Measurements from ENCODE around the gene SH3RF1. TPM values are rescaled to one million over a fixed set of nuclear protein-coding genes. Genes with fewer than 3 reads are reported as not detected.

The SH3RF1 gene
- total RNA-seq, 1 donor from 2014 or later, result 19.6 TPM

- Mint-ChIP-seq H3K4me3 (no peak overlapping the region), H3K36me3 (peaks cover 17% of the 10 kb centered on the region), H3K9me3 (no peaks in the 10 kb centered on the region), H3K27ac (no peak overlapping the region), H3K4me1 (peaks cover 16% of the 10 kb centered on the region), H3K27me3 (ENCODE audit: low read depth) (no peaks in the 10 kb centered on the region)
- no peak for DNase-seq (ENCODE audit: low spot score in 2 of 2, unreplicated experiment in 2 of 2)
- TF ChIP-seq CTCF (IDR thresholded peaks at IDR 0.05; ENCODE audit: unreplicated experiment), result no peak
Measured at GRCh38 chr4:169139021-169139420, 131.7 kb downstream of the SH3RF1 start.

GRCh38 chr4:169137558-169137920 lies 133.2 kb downstream of the SH3RF1 start:
- Mint-ChIP-seq H3K27ac (no peak overlapping the region), H3K36me3 (peaks cover 26% of the 10 kb centered on the region), H3K27me3 (ENCODE audit: low read depth) (no peaks in the 10 kb centered on the region), H3K9me3 (no peaks in the 10 kb centered on the region), H3K4me1 (peaks cover 21% of the 10 kb centered on the region), H3K4me3 (no peak overlapping the region)
- TF ChIP-seq CTCF (IDR thresholded peaks at IDR 0.05; ENCODE audit: unreplicated experiment), result no peak
- no peak for DNase-seq (ENCODE audit: low spot score in 2 of 2, unreplicated experiment in 2 of 2)

- no peak for TF ChIP-seq CTCF (IDR thresholded peaks at IDR 0.05; ENCODE audit: unreplicated experiment)
- Mint-ChIP-seq H3K27ac (no peak overlapping the region), H3K9me3 (no peaks in the 10 kb centered on the region)
Measured at GRCh38 chr4:169136796-169137557, 133.8 kb downstream of the SH3RF1 start.

GRCh38 chr4:169136330-169136729 lies 134.4 kb downstream of the SH3RF1 start:
- H3K4me3 Mint-ChIP-seq, result no peak overlapping the region
- H3K27me3 Mint-ChIP-seq (ENCODE audit: low read depth), result no peaks in the 10 kb centered on the region
- no peak overlapping the region for H3K27ac Mint-ChIP-seq
- H3K4me1 Mint-ChIP-seq, result peaks cover 21% of the 10 kb centered on the region
- no peak for TF ChIP-seq CTCF (IDR thresholded peaks at IDR 0.05; ENCODE audit: unreplicated experiment)
- DNase-seq (ENCODE audit: low spot score in 2 of 2, unreplicated experiment in 2 of 2), result no peak
- peaks cover 33% of the 10 kb centered on the region for H3K36me3 Mint-ChIP-seq
- no peaks in the 10 kb centered on the region for H3K9me3 Mint-ChIP-seq

More at GRCh38 chr4:169136796-169137557, 133.8 kb downstream of the SH3RF1 start:
- Mint-ChIP-seq H3K27me3 (ENCODE audit: low read depth) (no peaks in the 10 kb centered on the region), H3K4me1 (peaks cover 21% of the 10 kb centered on the region), H3K36me3 (peaks cover 32% of the 10 kb centered on the region), H3K4me3 (no peak overlapping the region)
- no peak for DNase-seq (ENCODE audit: low spot score in 2 of 2, unreplicated experiment in 2 of 2)

GRCh38 chr4:169135776-169136175 lies 135.0 kb downstream of the SH3RF1 start:
- TF ChIP-seq CTCF (IDR thresholded peaks at IDR 0.05; ENCODE audit: unreplicated experiment), result no peak
- H3K4me1 Mint-ChIP-seq, result peaks cover 22% of the 10 kb centered on the region
- no peak overlapping the region for H3K27ac Mint-ChIP-seq
- no peak for DNase-seq (ENCODE audit: low spot score in 2 of 2, unreplicated experiment in 2 of 2)
- H3K9me3 Mint-ChIP-seq, result no peaks in the 10 kb centered on the region
- H3K27me3 Mint-ChIP-seq (ENCODE audit: low read depth), result no peaks in the 10 kb centered on the region
- no peak overlapping the region for H3K4me3 Mint-ChIP-seq
- peaks cover 35% of the 10 kb centered on the region for H3K36me3 Mint-ChIP-seq
